Left hindlimb (tissue), 1 donor: ENCODE measurements around the gene TMC5.
"Not testable (repeated sequence)": the region's sequence is repeated elsewhere in the genome, so short reads cannot be mapped to it uniquely, and the experiment has no call there.

Experiments used
- DNase-seq: peaks from one replicate; pipeline ENCODE4 v3.0.0-alpha.2; 2018

TMC5 gene

GRCh38 chr16:19406891-19407491 is 10.7 kb upstream of the TMC5 start:
- DNase-seq: no peak

DNA sequence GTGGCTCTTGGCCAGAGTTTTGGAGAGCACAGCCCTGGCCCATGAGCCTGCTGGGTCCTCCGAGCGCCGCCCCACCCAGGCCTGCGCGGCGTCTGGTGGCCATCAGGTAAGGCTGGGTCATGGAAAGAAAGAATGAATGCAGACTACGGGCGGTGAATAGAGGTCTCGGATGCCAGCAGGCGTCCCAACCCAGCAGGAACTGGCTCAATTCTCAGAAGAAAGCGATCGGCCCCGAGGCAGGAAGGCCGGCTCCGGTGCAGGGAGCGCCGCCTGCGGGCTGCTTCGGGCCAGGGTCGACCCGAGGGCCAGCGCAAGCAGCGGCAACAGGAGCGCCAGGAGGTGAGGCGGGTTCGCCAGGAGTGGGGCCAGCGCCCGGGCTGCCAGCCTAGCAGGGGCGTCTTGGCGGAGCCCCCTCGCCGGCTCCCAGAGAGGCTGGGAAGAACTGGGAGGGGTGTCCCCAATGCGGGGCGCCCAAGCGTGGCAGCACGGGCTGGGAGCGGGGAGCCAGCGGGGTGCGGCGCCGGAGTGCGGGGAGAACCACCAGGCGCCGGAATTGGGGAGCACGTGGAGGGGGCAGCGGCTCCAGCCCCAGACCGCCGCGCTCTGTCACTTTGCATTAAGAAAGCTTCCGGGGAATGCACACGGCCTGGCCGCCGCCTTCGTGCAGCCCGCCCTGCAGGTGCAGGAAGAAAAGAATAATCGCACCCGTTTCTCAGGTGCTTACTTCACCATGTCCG is 7.1 kb upstream of the TMC5 start:
- no peak for DNase-seq

DNA sequence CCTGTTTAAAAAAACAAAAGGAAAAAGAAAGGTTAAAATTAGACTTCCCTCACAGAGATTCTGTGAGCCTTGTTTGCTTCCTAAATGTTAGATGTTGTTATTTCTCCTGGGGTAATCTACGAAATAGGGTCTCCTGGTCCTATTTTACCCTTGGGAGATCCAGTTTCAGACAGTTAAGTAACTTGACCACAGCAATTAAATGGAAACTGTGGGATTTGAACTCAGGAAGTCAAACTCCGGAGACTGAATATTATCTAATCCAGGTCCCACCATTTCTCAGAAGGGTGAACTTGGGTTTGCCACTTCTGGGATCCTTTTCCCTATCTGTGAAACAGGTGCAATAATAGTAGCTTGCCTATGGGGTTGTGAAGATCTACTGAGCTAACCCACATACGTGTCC is 6.4 kb upstream of the TMC5 start:
- no peak for DNase-seq

DNA sequence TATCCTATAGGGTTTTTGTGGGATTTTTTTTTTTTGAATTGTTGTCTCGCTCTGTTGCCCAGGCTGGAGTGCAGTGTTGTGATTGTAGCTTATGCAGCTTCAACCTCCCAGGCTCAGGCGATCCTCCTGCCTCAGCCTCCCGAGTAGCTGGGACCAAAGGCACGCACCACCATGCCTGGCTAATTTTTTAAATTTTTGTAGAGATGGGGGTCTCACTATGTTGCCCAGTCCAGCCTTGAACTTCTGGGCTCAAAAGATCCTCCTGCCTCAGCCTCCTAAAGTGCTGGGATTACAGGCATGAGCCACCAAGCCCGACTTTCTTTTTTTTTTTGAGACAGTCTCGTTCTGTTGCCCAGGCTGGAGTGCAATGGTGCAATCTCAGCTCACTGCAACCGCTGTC is 5.6 kb upstream of the TMC5 start:
- not testable (repeated sequence) for DNase-seq

DNA sequence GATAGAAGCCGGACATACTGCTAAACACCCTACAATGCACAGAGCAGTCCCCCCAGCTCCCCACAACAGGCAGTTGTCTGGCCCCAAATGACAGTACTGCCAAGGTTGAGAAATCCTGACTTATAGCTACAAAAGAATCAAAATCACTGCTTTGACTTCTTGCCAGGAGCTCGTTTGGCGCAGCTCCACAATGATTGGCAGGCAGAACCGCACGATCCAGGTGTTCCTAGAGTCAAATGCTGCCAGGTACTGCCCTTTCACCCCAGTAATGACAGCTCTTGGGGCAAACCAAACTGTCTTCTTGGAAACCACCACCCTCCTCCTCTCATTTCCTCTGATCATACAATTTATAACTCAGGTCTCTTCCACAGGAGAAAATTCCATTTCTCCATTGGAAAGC is 2.2 kb upstream of the TMC5 start:
- DNase-seq: no peak

- no peak for DNase-seq
Measured at GRCh38 chr16:19415918-19416317, 1.8 kb upstream of the TMC5 start.

- DNase-seq: no peak
Measured at GRCh38 chr16:19418200-19418599, 517 bp downstream of the TMC5 start.

GRCh38 chr16:19419698-19420075 is 2.0 kb downstream of the TMC5 start:
- no peak for DNase-seq

GRCh38 chr16:19424478-19424877 is 6.8 kb downstream of the TMC5 start:
- DNase-seq: no peak

GRCh38 chr16:19430345-19430744 is 12.7 kb downstream of the TMC5 start:
- no peak for DNase-seq

- no peak for DNase-seq
Measured at GRCh38 chr16:19431636-19432340, 14.1 kb downstream of the TMC5 start.

DNA sequence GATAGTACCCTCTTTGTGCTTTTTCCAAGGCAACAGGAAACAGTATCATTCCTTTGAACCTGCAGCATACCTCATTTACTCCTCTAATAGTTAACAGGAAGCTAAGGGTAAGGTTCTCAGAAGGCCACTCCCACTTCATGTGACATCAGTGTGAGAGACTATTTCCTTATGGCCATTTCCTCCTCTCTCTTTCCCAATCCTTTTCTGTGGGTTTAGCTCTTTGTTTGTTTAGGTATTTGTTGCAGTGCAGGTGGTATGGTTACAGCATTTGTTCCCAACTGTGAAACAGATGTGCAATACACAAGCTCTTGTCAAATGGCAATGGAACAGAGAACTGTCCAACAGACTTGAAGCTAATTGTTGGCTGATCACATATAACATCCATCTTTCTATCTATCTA is 14.7 kb downstream of the TMC5 start:
- no peak for DNase-seq

- no peak for DNase-seq
Measured at GRCh38 chr16:19434584-19434983, 16.9 kb downstream of the TMC5 start.

- no peak for DNase-seq
Measured at GRCh38 chr16:19436540-19436939, 18.9 kb downstream of the TMC5 start.

DNA sequence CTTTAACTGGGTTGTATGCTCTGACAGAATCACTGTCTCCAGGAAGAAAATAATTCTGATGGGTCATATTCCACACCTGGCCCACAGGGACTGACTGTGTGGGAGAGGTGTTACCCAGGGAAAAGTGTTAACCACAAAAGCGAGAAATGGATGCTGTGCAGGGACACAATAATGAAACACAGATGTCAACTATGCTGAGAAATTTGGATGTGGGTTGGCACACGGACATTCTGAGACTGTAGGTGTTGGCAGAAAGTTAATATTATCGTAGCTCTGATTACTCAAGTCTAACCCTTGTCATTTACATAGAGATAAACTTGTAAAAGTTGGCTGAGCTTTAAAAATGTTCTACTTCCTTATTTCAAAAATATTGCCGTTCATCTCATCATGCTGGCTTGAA is 19.6 kb downstream of the TMC5 start:
- no peak for DNase-seq

- DNase-seq: no peak
Measured at GRCh38 chr16:19438739-19439138, 21.1 kb downstream of the TMC5 start.

DNA sequence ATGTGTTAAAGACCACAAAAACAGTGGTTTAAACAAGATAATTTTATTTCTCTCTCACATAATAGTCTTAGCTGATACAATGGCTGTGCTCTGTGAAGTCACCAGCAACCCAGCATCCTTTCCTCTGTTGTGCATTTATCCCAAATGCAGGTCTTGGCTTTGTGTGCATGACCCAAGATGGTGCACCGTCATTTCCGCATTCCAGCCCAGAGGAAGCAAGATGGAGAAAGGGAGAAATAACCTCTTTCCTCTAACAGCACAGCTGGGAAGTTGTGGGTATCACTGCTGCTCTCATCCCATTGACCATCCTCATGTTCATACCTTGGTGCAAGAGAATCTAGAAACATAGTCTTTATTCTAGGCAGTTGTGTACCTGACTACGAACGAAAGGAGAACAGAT is 21.8 kb downstream of the TMC5 start:
- DNase-seq: no peak

DNA sequence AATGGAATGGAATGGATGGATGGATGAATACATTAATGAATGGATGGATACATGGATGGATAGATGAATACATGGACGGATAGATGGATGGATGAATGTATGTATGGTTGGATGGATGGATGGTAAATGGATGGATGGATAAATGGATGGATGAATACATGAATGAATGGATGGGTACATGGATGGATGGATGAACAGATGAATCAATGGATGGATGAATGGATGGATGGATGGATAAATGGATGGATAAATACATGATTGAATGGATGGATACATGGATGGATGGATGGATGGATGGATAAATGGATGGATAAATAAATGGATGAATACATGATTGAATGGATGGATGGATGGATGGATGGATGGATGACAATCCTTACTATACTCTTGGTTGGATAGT is 26.0 kb downstream of the TMC5 start:
- no peak for DNase-seq

DNA sequence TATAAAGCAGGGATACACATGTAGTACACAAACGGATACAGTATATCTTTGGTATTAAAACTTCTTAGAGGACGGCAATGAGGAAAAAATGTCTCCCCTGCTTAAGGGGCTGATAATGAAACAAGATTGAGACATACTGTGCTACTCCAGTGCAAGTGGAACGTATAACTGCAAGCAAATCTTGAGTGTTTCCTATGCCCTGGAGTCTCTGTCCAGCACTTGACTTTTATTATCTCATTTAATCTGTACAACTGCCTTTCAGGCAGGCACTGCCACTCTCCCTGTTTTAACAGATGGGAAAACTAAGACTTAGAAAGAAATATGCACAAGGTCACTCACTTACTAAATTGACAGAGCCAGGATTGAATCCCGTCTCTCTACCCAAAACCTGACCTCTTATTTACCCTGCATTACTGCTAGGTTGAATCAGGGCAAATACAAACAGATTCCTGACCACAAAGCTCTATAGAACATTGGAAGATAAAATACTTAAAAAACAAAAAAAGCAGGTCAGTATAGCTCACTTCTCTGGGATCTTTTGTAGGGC is 28.7 kb downstream of the TMC5 start:
- DNase-seq: no peak

DNA sequence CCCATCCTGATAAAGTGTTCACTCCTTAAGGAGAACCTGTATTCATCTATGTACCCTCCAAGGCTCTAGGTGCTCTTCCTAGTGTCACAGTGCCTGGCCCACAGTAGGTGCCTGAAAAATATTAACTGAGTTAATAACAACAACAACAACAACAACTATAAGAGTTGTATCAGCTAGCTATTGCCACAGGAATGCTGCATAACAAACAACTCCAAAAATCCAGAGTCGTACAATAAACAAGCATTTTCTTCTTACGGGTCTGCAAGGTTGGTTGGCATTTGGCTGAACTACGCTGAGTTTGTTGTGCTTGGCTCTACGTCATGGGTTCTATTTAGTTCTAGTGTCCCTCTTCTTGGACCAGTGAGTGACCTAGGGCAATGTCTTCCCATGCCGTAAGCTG is 29.2 kb downstream of the TMC5 start:
- no peak for DNase-seq

- DNase-seq: no peak
Measured at GRCh38 chr16:19450186-19450585, 32.5 kb downstream of the TMC5 start.

- no peak for DNase-seq
Measured at GRCh38 chr16:19458722-19459379, 41.2 kb downstream of the TMC5 start.

DNA sequence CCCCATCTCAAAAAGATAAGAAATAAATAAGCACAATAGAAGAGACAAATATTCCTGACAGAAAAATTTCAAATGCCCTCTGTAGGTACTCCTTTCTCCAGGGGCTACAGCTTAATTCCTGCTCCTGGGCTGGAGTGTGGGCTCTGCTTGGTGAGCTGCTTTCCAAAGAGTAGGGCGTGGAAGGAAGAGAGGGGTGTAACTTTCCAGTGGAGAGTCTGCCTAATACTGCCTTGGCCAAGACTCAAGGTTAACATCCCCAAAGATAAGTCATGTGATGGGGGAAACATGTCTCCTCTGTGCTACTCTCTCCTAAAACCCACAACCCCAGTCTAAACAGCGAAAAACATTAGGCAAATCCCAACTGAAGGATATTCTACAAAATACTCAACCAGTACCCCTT is 42.7 kb downstream of the TMC5 start:
- DNase-seq: no peak
